NK-92 (cell line): ENCODE data around the gene ZMIZ1.

Experiments
- DNase-seq: peaks from one replicate; lab custom pipeline; 2025; ENCODE audit not compliant: unreplicated experiment; lab: John Stamatoyannopoulos, UW

Gene ZMIZ1

DNA sequence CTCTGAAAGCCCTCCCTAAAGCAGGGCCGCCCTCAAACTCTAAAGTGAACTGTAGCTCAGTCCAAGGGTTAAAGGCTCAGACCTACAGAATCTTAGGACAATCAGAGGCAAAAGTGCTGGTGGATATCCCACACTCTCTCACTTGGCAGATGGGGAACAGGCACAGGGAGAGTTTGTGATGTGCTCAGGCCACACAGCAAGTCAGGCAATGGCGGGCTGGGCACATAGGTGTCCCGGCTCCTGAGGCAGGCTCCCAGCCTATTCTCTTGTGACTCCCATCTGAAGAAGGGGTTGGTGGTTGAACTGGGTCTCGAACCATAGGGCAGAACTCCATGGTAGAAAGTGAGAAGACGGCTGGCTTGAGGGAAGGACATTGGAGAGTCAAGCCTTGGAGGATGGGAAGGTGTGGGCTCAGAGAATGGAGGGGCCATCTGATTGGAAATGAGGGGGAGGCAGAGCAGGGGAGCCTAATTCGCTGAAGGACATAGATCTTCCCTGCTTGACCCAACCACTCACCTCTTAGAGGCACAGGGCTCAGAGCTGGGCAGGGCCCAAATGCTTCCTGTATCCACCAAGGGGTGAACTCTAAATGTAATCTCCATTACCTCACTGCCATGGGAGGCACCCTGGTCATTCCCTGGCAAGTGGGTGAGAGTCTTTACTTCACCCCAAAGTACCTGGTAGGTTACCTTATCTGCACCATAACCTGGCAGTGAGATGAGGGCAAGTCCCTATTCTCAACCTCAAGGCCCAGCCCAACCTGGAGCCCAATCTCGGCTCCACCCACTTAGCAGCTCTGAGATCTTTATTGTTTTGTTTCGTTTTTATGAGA lies 4.9 kb upstream of the ZMIZ1 start:
- DNase-seq = no peak

DNA sequence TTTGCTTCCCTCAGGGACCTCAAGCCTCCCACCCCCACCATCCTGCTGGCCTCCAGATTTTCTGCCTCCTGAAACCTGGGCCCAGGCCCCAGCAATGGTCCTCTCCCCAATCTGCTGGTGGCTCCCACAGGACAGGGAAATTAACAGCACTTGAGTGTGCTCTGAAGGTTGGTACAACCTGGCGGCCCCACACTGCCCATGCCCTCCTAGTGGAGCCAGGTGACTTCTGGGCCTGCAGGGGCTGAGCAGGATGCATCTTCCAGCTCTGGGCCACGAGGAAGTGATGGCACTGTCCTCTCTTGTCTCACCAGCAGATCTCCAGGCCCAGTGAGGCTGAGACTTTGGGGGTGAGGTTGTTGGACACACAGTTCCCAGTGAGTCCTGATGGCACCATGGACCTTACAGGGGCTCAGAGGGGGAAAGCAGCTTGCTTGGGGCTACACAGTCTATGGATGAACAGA lies 3.6 kb upstream of the ZMIZ1 start:
- DNase-seq = no peak

DNA sequence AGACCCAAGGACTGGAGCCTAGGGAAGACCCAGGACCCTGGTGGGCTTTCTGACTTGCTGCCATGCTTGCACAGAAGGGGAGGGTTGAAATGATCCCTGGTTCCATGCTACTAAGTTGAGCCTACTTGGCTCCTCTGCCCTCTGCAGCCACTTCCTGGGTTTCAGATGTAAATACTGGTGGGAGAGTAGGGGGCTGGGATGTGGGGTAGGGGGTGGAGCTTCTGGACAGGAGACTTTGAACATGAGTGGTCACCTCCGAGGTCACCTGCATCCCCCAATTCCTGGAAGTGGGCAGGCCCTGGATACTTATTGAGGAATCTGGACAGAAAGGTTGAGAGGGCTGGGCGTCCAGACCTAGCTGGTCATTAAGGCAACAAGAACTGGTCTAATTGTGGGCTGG lies 2.9 kb upstream of the ZMIZ1 start:
- DNase-seq = no peak

- DNase-seq = no peak
These were observed 2.1 kb upstream of the ZMIZ1 start for GRCh38 chr10:79066411-79067240.

DNA sequence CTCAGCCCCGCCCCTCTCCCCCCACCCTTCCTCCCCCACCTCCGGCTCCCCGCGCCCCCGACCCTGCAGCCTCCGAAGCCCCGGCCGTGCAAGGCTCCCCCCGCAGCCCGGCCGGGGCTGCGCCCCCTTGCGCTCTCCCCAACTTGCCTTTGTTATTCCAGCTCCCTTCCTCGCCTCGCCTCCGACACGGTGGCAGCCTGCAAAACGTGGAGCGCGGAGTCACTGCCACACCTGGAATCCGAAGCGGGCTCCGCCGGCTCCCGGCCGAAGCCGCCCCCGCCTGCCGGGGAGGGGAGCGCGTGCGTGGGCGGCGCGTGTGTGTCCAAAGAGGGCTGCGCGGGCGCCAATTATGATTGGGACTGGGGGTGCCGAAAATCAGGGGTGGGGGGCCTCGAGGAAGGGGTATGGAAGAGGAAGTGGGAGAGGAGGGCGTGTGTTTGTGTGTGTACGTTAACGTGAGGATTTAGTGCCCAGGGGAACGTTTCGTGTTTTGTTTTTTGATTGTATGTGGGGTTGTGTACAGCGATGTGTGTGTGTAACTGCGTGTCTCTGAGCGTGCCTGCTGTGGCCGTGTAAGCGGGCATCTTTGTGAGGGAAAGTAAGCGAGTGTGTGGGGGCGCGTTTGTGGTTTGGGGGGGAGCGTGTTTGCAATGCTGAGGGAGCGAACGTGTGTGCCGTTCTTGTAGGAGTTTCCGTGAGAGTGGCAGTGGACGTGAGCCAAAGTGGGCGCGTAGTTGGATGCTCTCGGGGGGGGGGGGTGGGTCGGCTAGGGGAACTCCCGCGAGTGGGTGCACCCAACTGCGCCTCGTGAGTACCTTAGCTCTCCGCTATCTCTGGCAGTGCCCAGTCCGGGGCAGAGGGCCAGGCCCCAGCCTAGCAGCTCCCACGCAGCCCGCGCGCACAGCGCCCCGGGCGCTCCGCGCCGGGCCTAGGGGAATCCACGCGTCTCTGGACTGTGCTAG lies 1.2 kb upstream of the ZMIZ1 start:
- DNase-seq = no peak

DNA sequence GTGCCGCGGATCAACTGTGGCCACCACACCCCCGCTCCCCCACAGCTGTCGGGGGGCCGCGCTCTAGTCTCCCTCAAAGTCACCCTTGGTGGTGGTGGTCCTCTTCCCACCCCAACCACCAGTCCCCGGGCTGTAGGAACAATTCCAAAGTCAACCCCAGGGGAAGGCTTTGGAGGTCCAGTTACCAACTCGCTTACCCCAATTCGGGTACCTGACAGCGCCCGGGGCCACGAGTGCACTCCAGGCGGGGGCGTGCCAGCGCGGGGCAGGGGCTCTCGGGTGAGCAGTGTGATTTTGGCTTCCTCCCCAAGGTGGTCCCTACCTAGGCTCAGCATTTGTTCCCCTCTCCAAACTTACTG lies 584 bp upstream of the ZMIZ1 start:
- no peak for DNase-seq

DNA sequence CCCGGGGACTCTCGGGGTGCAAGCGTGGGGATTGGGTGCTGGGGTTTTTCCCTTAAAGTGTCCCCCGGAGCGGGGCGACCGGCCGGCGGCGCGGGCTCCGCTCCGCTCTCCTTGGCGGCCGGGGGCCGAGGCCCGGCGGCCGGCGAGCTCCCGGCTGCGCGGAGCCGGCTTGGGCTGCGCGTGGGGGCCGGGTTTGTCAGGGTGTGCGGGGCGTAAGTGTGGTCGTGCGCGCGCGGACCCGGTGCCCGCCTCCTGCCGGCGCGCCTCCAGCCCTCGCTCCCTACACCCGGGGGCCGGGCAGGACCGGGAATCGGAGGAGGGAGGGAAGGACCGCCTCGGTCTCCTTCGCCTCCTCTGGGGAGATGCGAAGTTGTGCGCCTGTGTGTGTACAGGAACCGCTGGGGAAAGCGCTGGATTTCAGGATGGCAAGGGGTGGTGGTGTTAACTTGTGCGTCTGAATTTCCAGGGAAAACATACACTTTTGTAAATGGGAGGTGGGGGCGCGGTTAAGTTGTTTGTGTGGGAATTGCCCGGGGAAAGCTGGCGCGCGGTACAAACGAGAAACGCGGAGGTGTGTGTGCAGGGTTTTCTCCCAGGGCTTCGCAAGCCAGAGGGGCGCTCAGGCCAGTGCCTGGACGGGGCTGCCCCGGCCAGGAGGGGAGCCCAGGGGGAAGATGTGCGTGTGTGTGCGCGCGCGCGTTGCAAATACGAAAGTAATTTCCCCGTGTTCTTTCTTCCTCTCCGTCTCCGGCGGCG lies 737 bp downstream of the ZMIZ1 start:
- no peak for DNase-seq

DNA sequence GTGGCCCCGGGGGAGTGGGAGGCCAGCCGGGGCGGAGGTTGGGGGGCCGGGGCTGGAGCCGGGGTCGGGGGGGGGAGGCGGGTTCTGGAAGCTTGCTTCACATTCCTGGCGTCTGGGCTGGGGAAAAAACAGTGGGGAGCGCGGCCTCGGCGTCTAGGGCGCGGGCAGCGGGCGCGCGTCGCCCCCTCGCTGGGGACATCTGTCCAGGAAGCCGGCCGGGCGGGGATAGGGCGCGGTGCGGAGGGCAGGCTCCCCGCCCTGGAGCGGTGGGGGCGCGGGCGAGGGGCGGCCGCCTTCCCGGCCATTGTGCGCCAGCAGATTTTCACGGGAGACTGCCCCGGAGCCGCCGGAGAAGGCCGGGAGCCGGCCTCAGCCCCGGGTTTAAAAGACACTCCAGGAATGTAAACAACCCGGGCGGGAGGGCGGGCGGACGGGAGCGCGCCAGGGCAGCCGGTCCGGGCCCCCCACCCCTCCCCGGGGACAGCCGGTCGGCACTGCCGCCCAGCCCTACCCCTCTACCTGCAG lies 1.4 kb downstream of the ZMIZ1 start:
- DNase-seq = no peak

GRCh38 chr10:79070606-79071395 lies 2.0 kb downstream of the ZMIZ1 start:
- no peak for DNase-seq

GRCh38 chr10:79071396-79071923 lies 2.7 kb downstream of the ZMIZ1 start:
- no peak for DNase-seq

- no peak for DNase-seq
These were observed 3.3 kb downstream of the ZMIZ1 start for GRCh38 chr10:79072041-79072441.

GRCh38 chr10:79072994-79073645 lies 4.4 kb downstream of the ZMIZ1 start:
- DNase-seq = no peak

DNA sequence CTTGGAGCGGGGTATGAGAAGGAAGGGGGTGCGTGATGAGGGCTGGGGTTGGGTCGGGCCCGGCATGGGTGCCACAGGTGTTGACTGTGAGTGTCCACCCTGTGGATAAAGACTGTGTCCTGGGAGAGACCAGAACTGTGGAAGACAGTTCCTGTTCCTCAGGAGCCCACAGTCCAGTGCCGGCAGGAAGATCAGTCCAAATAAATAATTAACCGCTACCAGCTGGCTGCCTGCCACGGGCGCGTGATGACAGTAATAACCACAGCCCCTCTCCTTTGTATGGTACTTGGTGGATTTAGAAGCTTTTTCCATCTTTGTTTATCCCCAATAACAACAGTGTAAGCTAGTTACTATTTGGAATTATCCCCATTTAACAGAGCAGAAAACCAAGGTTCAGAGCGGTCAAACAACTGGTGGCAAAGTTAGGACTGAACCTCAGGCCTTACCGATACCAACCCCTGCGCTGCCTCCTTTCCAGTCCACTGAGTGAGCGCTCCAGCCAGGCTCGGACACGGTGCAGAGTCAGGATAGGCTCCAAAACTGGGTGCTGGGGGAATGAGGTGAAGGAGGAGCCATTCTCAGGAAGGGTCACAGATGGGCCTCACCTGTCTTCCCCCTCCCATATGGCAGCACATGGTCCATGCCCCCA lies 5.1 kb downstream of the ZMIZ1 start:
- no peak for DNase-seq

DNA sequence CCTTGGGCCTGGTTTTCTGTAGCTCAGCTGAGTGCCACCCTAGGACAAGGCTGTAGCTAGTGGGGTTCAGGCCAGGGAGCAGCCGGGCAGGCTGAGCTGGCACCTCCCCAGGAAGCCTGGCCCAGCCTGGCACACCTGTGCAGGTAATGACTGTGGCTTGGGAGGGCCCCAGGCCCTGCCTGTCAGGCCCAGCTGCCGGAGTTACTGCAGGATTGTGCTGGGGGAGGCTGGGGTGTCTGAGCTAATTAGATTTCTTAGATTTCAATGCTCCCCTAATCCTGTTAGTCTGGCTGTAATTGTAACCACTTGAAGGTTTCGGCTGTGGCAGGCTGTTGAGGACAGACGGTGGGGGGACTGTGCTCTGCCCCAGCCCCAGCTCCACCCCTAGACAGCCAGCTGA lies 6.0 kb downstream of the ZMIZ1 start:
- no peak for DNase-seq

- no peak for DNase-seq
These were observed 6.7 kb downstream of the ZMIZ1 start for GRCh38 chr10:79075418-79075817.

DNA sequence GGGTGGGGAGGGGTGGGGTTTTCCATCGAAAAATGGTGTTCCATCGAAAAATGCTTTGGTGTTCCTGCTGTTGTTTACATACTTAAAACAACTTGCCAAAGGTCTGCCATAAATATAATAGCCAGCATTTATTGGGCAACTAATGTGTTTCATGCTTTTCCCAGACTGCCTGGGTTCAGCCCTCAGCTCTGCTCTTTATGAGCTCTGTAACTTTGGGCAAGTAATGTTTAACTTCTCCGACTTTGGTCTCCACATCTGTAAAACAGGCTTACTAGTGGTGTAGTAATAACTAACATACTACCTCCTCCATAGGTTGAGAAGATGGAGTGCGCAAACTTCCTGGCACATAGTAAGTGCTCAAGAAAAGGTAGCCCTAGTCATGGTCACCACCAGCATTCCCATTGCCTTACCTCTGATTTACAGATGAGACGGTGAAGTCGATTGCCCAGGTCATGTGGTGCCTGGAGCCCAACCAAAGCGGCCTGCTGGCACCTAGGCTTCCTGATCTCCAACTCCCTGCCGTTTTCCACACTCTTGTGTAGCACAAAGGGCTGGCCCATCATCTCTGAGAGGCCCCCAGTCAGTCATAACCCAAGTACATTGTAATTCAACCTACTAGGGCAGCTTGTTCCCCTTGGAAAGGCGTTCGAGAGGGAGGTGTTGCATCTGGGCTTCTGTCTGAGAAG lies 8.9 kb downstream of the ZMIZ1 start:
- no peak for DNase-seq

GRCh38 chr10:79078367-79079053 lies 9.7 kb downstream of the ZMIZ1 start:
- no peak for DNase-seq
